H9 (cell line): ENCODE results near the gene SLC24A1. TPM values are rescaled to one million over a fixed set of nuclear protein-coding genes. Genes with fewer than 3 reads are reported as not detected.
"Not testable (repeated sequence)": the region's sequence is repeated elsewhere in the genome, so short reads cannot be mapped to it uniquely, and the experiment has no call there.

Source experiments
- DNase-seq: peaks from one replicate; pipeline ENCODE4 v3.0.0-alpha.2; 2017
- H2AFZ ChIP-seq: one replicate; pipeline ENCODE4 v1.6.1; 2013; ENCODE audit warnings: mild to moderate bottlenecking, low read length, control low read depth, moderate library complexity
- H2AK5ac ChIP-seq: 2 replicates; pipeline ENCODE4 v1.6.1; 2013; ENCODE audit warnings: low read length, control low read depth, mixed read lengths; ENCODE audit not compliant: insufficient read length
- H2BK120ac ChIP-seq: one replicate; pipeline ENCODE4 v1.6.1; 2013; ENCODE audit warnings: low read depth, mild to moderate bottlenecking, low read length, control low read depth, inconsistent platforms; ENCODE audit not compliant: poor library complexity, severe bottlenecking
- H2BK12ac ChIP-seq: 2 replicates; pipeline ENCODE4 v1.6.1; 2013; ENCODE audit warnings: low read length, control low read depth, mixed read lengths, low read depth; ENCODE audit not compliant: insufficient read length
- H2BK15ac ChIP-seq: 2 replicates; pipeline ENCODE4 v1.6.1; 2013; ENCODE audit warnings: low read depth, low read length, control low read depth
- H2BK20ac ChIP-seq: one replicate; pipeline ENCODE4 v1.6.1; 2013; ENCODE audit warnings: low read depth, mild to moderate bottlenecking, low read length, control low read depth, inconsistent platforms; ENCODE audit not compliant: poor library complexity, severe bottlenecking
- H2BK5ac ChIP-seq: 2 replicates; pipeline ENCODE4 v1.6.1; 2013; ENCODE audit warnings: low read length, control low read depth, mixed read lengths; ENCODE audit not compliant: insufficient read length
- H3K14ac ChIP-seq: 2 replicates; pipeline ENCODE4 v1.6.1; 2013; ENCODE audit warnings: low read length, control low read depth; ENCODE audit not compliant: insufficient read depth
- H3K18ac ChIP-seq: 2 replicates; pipeline ENCODE4 v1.6.1; 2013; ENCODE audit warnings: low read depth, mild to moderate bottlenecking, mixed read lengths, low read length, control low read depth; ENCODE audit not compliant: insufficient read length
- H3K23ac ChIP-seq: 2 replicates; pipeline ENCODE4 v1.6.1; 2013; ENCODE audit warnings: low read length, control low read depth, mixed read lengths, low read depth; ENCODE audit not compliant: insufficient read length
- H3K23me2 ChIP-seq: 2 replicates; pipeline ENCODE4 v1.6.1; 2013; ENCODE audit warnings: low read depth, mild to moderate bottlenecking, mixed read lengths, low read length, control low read depth; ENCODE audit not compliant: insufficient read length, poor library complexity, severe bottlenecking
- H3K27ac ChIP-seq: 2 replicates; pipeline ENCODE4 v1.5.1; 2013; ENCODE audit warnings: low read length, control low read depth, mixed read lengths, low read depth; ENCODE audit not compliant: insufficient read length
- H3K27me3 ChIP-seq: 2 replicates; pipeline ENCODE4 v1.6.1; 2013; ENCODE audit warnings: low read length, control low read depth, inconsistent platforms; ENCODE audit not compliant: insufficient read depth
- H3K4ac ChIP-seq: 2 replicates; pipeline ENCODE4 v1.6.1; 2013; ENCODE audit warnings: low read depth, mild to moderate bottlenecking, control low read depth, inconsistent platforms, low read length, moderate library complexity
- H3K4me1 ChIP-seq: 2 replicates; pipeline ENCODE4 v1.6.1; 2013; ENCODE audit warnings: low read length, control low read depth, inconsistent platforms; ENCODE audit not compliant: insufficient read depth
- H3K4me2 ChIP-seq: 2 replicates; pipeline ENCODE4 v1.6.1; 2013; ENCODE audit warnings: low read length, control low read depth, mixed read lengths; ENCODE audit not compliant: insufficient read length, insufficient read depth
- H3K56ac ChIP-seq: 2 replicates; pipeline ENCODE4 v1.6.1; 2013; ENCODE audit warnings: low read depth, mild to moderate bottlenecking, mixed read lengths, low read length, control low read depth; ENCODE audit not compliant: insufficient read length
- H3K79me1 ChIP-seq: 2 replicates; pipeline ENCODE4 v1.6.1; 2013; ENCODE audit warnings: low read depth, mild to moderate bottlenecking, moderate library complexity, low read length, control low read depth, inconsistent platforms; ENCODE audit not compliant: insufficient read depth, poor library complexity, severe bottlenecking
- H3K79me2 ChIP-seq: 2 replicates; pipeline ENCODE4 v1.6.1; 2013; ENCODE audit warnings: low read length, control low read depth, inconsistent platforms; ENCODE audit not compliant: insufficient read depth
- H3K9ac ChIP-seq: 2 replicates; pipeline ENCODE4 v1.6.1; 2013; ENCODE audit warnings: low read length, control low read depth, mixed read lengths; ENCODE audit not compliant: insufficient read length; ENCODE audit errors: extremely low read depth
- H3K9me3 ChIP-seq: one replicate; pipeline ENCODE4 v1.6.1; 2013; ENCODE audit warnings: low read depth, low read length, inconsistent platforms; ENCODE audit not compliant: control insufficient read depth
- H3T11ph ChIP-seq: one replicate; pipeline ENCODE4 v1.6.1; 2013; ENCODE audit warnings: mild to moderate bottlenecking, low read length, control low read depth, inconsistent platforms
- H4K20me1 ChIP-seq: one replicate; pipeline ENCODE4 v1.6.1; 2013; ENCODE audit not compliant: control insufficient read depth, insufficient read length, insufficient read depth
- H4K5ac ChIP-seq: 2 replicates; pipeline ENCODE4 v1.6.1; 2013; ENCODE audit warnings: low read depth, mild to moderate bottlenecking, mixed read lengths, low read length, control low read depth; ENCODE audit not compliant: insufficient read length
- H4K8ac ChIP-seq: replicated peaks from 2 replicates; pipeline ENCODE4 v1.6.1; 2013; ENCODE audit warnings: low read length, control low read depth, mixed read lengths, low read depth; ENCODE audit not compliant: insufficient read length
- H4K91ac ChIP-seq: 2 replicates; pipeline ENCODE4 v1.6.1; 2013; ENCODE audit warnings: low read depth, mild to moderate bottlenecking, moderate library complexity, mixed read lengths, low read length, control low read depth; ENCODE audit not compliant: insufficient read length
- H3K27ac Mint-ChIP-seq, 3 experiments: 2 replicates in 2 of 3; 3 replicates in 1 of 3; pipeline ENCODE4 v1.8.0; 2020 to 2021; ENCODE audit warnings: mixed read lengths in 3 of 3, mild to moderate bottlenecking in 1 of 3, moderate library complexity in 1 of 3
- H3K27me3 Mint-ChIP-seq: 2 replicates; pipeline ENCODE4 v1.8.0; 2021; ENCODE audit warnings: low read depth, mild to moderate bottlenecking, moderate library complexity, mixed read lengths
- H3K36me3 Mint-ChIP-seq, 3 experiments: 2 replicates in 2 of 3; 3 replicates in 1 of 3; pipeline ENCODE4 v1.8.0; 2020 to 2021; ENCODE audit warnings: low read depth in 3 of 3, mixed read lengths in 3 of 3; ENCODE audit not compliant: insufficient read depth in 1 of 3
- H3K4me1 Mint-ChIP-seq, 2 experiments: 2 replicates each; pipeline ENCODE4 v1.8.0; 2020; ENCODE audit warnings: mixed read lengths in 2 of 2
- H3K4me3 Mint-ChIP-seq, 2 experiments: 2 replicates in 1 of 2; 3 replicates in 1 of 2; pipeline ENCODE4 v1.8.0; 2020 to 2021; ENCODE audit warnings: mild to moderate bottlenecking in 2 of 2, mixed read lengths in 2 of 2, moderate library complexity in 1 of 2
- H3K9me3 Mint-ChIP-seq, 2 experiments: 2 replicates in 1 of 2; 3 replicates in 1 of 2; pipeline ENCODE4 v1.8.0; 2020; ENCODE audit warnings: mild to moderate bottlenecking in 2 of 2, mixed read lengths in 2 of 2, moderate library complexity in 1 of 2
- CTCF ChIP-seq: fragments of 200-600 bp; sonication (generic); conservative IDR thresholded peaks from 3 replicates; pipeline ENCODE4 v1.8.0; 2021; ENCODE audit warnings: antibody characterized with exemption, mild to moderate bottlenecking
- WGBS: extraction: QIAGEN DNeasy Blood & Tissue Kit; methylation state at CpG from one replicate; pipeline ENCODE4 v1.1.7; 2013; ENCODE audit warnings: missing lambda C conversion rate, low lambda C conversion rate, mixed read lengths; ENCODE audit not compliant: insufficient read length; ENCODE audit errors: extremely low coverage; 5-methylcytosine and 5-hydroxymethylcytosine counted together
- total RNA-seq: library from RNA; stranded (reverse); gene quantifications from 2 replicates; pipeline ENCODE4 v1.2.1, GENCODE V29; 2021

Gene SLC24A1
- total RNA-seq, 1 experiment from 2014 or later: 8.6 TPM

GRCh38 chr15:65612949-65613744 lies 8.6 kb upstream of the SLC24A1 start:
- Histone ChIP-seq H3K79me1 (no peaks in the 10 kb centered on the region), H3K18ac (no peak overlapping the region), H2BK15ac (no peak overlapping the region), H4K5ac (no peak overlapping the region), H3T11ph (no peak overlapping the region), H3K4ac (no peak overlapping the region), H2BK12ac (no peak overlapping the region), H2AFZ (no peak overlapping the region), H2BK120ac (no peak overlapping the region), H4K20me1 (no peaks in the 10 kb centered on the region), H2BK20ac (no peak overlapping the region), H3K79me2 (peaks cover 2% of the 10 kb centered on the region; the same call in 1 of the 2 replicates), H2AK5ac (no peak overlapping the region), H3K27ac (no peak overlapping the region), H3K14ac (no peak overlapping the region), H4K91ac (no peak overlapping the region), H3K9ac (no peak overlapping the region), H3K23ac (no peak overlapping the region), H3K4me2 (no peak overlapping the region), H3K4me1 (peaks cover 2% of the 10 kb centered on the region; the same call in 1 of the 2 replicates), H2BK5ac (no peak overlapping the region), H3K56ac (no peak overlapping the region), H3K27me3 (no peaks in the 10 kb centered on the region), H3K23me2 (peaks cover 8% of the 10 kb centered on the region), H4K8ac (no peak overlapping the region), H3K9me3 (no peaks in the 10 kb centered on the region)
- H3K27me3 Mint-ChIP-seq: no peaks in the 10 kb centered on the region; the same call in none of the 2 replicates
- TF ChIP-seq CTCF: no peak
- H3K36me3 Mint-ChIP-seq: peaks cover 0 to 1% (median 0%) of the 10 kb centered on the region in 3 experiments; a peak in 1 of 7 replicates
- no peak overlapping the region for H3K4me3 Mint-ChIP-seq
- WGBS: no CpG with 5 or more reads among the region's 6 CpGs
- H3K4me1 Mint-ChIP-seq: peaks cover 16 to 21% of the 10 kb centered on the region in 2 experiments
- no peak for DNase-seq
- H3K27ac Mint-ChIP-seq: no peak overlapping the region
- no peaks in the 10 kb centered on the region; a peak in 1 of 5 replicates for H3K9me3 Mint-ChIP-seq

- H3K79me1 ChIP-seq, H3K4me3 Mint-ChIP-seq, H3T11ph ChIP-seq, H3K18ac ChIP-seq, H3K56ac ChIP-seq, H2BK120ac ChIP-seq, H4K5ac ChIP-seq, H3K27ac Mint-ChIP-seq, H3K4me1 ChIP-seq, H3K27ac ChIP-seq, H3K27me3 ChIP-seq, H2BK12ac ChIP-seq, H3K23ac ChIP-seq, H3K9ac ChIP-seq, H2AFZ ChIP-seq, H4K20me1 ChIP-seq, H2BK20ac ChIP-seq, H3K23me2 ChIP-seq, H3K14ac ChIP-seq, H3K4me2 ChIP-seq, H3K9me3 ChIP-seq, H2BK15ac ChIP-seq, H3K27me3 Mint-ChIP-seq, H4K91ac ChIP-seq, H3K4ac ChIP-seq, H3K9me3 Mint-ChIP-seq, H3K36me3 Mint-ChIP-seq, H4K8ac ChIP-seq, DNase-seq, H2AK5ac ChIP-seq, H2BK5ac ChIP-seq, H3K79me2 ChIP-seq: not testable (repeated sequence)
- peaks cover 21 to 23% of the 10 kb centered on the region in 2 experiments for H3K4me1 Mint-ChIP-seq
- WGBS: no CpG with 5 or more reads among the region's 1 CpG
These were observed 5.9 kb upstream of the SLC24A1 start for GRCh38 chr15:65615887-65616286.
